M059J (cell line): Measurements from ENCODE around the gene KCNJ1. TPM values are rescaled to one million over a fixed set of nuclear protein-coding genes. Genes with fewer than 3 reads are reported as not detected.
A peak's percentile ranks its signal among the peaks of the same experiment; 100 is the strongest.

Source experiments
- DNase-seq: peaks from one replicate; pipeline ENCODE4 v3.0.0-alpha.2; 2012; ENCODE audit warnings: low read depth
- total RNA-seq: library from RNA; depleted of rRNA; stranded (reverse); fragments of >200 nt; shearing (Covaris generic); gene quantifications from 2 replicates; pipeline ENCODE4 v1.2.3, GENCODE V29; 2014

The KCNJ1 gene
- total RNA-seq, 1 experiment from 2014 or later = not detected

DNA sequence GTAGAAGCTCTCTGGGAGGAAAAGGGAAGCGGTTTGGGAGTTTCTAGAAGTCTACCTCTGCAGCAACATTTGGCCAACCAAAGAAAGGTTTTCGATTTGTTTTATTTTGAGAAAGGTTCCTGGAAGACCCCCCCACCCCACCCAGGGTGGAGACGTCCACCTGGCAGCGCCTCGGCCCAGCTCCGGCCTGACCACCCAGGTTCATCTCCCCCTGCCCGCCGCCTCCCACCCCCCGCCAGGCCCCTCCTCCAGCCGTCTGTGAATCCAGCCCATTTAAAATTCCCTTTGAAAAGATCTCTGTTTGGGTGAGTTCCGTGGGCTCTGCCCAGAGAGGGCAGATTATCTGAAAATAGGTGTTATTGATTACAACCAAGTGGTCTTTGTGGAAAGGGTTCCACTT, 43.3 kb downstream of the KCNJ1 start:
- no peak for DNase-seq

- DNase-seq = no peak
These were observed 45.0 kb downstream of the KCNJ1 start for GRCh38 chr11:128822130-128822529.

- DNase-seq = no peak
These were observed 45.5 kb downstream of the KCNJ1 start for GRCh38 chr11:128821556-128821955.

GRCh38 chr11:128819198-128819597, 47.9 kb downstream of the KCNJ1 start:
- DNase-seq = no peak

GRCh38 chr11:128814856-128815705, 52.0 kb downstream of the KCNJ1 start:
- peak; percentile 49 for DNase-seq

GRCh38 chr11:128813729-128814128, 53.4 kb downstream of the KCNJ1 start:
- DNase-seq = no peak

- no peak for DNase-seq
These were observed 56.1 kb downstream of the KCNJ1 start for GRCh38 chr11:128810784-128811514.

- no peak for DNase-seq
These were observed 58.0 kb downstream of the KCNJ1 start for GRCh38 chr11:128809128-128809527.

DNA sequence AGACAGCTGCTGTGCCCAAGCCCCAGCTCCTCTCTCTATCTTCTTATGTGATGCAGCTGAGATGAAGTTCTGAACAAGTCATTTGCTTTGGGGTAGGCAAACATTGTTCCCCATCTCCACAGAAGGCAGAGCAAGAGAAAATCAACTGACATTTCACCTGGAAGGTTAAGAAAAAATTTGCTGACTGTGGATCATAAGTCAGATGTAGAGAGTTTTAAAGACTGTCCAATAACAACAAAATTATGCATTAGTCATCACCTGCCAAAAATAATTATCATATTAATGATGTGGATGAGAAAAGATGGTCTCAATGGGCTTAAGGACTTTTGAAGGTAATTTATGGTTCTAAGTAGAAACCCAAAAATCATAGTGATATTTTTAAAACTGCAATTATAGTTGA, 59.2 kb downstream of the KCNJ1 start:
- DNase-seq = no peak

DNA sequence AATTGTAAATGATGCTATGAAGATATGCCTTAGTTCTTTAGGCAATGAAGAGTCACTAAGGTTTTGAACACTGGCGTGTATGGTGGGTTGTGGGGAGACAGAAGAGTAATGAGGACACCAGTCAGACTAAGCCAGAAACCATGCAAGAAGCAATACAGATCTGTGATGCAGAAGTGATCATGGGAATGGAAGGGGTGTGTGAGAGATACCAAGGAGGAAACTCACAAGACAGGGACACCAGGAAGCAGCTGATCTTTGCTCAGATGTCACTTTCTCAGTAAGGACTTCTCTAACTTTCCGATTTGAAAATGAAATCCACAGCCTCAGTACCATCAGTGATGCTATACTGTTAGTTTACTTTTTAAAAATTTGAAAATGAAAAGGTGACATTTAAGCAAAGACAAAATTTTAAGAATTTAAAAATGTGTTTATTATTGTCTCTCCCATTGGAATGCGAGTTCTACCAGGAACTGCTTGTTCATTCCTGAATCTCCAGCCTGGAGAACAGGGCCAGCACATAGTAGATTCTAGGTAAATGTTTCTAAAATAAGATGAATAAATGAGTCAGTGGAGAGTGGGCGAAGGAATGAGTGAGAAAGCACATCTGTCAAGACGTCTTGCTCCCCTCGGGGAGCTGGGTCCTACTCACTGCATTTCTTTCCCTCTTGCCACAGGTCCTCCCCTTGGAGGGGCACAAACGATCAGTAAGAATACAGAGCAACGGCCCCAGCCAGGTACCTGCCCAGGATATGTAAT, 60.4 kb downstream of the KCNJ1 start:
- no peak for DNase-seq

DNA sequence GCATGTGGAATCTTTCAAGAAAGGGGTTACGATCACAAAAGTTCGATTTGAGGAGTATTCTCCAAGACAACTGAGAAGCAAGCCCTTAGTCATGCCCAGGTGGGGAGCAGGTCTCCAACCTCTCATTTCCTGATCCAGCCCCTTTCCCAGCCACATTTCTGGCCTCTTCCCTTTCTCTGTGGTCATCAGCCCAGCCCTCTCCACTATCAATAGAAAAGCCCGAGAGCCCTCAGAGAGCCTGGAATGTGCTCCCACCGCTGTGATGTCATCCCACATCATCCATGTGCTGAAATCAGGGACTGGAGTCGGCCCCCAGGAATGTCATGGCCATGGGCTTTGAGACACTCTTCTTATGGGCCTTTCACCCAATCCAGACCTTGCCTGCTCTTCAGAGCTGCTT, 62.6 kb downstream of the KCNJ1 start:
- DNase-seq = peak; percentile 34

- no peak for DNase-seq
These were observed 63.4 kb downstream of the KCNJ1 start for GRCh38 chr11:128803449-128804245.

- DNase-seq = no peak
These were observed 64.1 kb downstream of the KCNJ1 start for GRCh38 chr11:128803011-128803410.

GRCh38 chr11:128802358-128802981, 64.6 kb downstream of the KCNJ1 start:
- peak; percentile 74 for DNase-seq

GRCh38 chr11:128800871-128801417, 66.2 kb downstream of the KCNJ1 start:
- DNase-seq = no peak

- peak; percentile 76 for DNase-seq
These were observed 70.8 kb downstream of the KCNJ1 start for GRCh38 chr11:128796270-128796669.

GRCh38 chr11:128790196-128790595, 76.9 kb downstream of the KCNJ1 start:
- DNase-seq = peak; percentile 74

GRCh38 chr11:128789497-128790150, 77.5 kb downstream of the KCNJ1 start:
- no peak for DNase-seq
